Measurements from ENCODE around the gene MSH5. TPM values are rescaled to one million over a fixed set of nuclear protein-coding genes. Genes with fewer than 3 reads are reported as not detected.
A peak's percentile ranks its signal among the peaks of the same experiment; 100 is the strongest.

Gene MSH5
- total and polyA plus RNA-seq, 9 donors, result 4.8 to 19.1 (median 9.1) TPM

DNA sequence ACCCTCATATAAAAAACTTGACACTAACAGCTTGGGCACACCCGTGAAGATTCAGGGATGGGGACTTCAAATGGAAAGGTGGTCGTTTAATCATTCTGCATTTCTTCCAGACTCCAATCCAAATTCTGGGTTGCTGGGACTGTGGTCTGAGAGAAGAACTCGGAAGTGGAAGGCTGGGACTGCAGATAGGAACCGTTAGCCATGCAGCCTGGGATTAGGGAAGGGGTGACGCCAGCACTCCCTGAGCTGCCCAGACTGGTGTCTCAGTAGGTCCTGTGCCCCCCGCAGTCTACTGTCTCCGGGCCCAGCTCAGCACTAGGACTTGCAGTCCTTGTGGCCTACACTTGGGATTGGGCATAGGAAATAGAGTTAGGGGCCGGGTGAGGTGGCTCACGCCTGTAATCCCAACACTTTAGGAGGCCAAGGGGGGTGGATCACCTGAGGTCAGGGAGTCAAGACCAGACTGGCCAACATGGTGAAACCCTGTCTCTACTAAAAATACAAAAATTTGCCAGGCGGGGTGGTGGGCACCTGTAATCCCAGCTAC is 3.0 kb upstream of the MSH5 start:
- WGBS, 3 donors, result 38 to 41% (median 40%) methylated on average over 10 of the region's 10 CpGs
- TF ChIP-seq, protein P1, sequence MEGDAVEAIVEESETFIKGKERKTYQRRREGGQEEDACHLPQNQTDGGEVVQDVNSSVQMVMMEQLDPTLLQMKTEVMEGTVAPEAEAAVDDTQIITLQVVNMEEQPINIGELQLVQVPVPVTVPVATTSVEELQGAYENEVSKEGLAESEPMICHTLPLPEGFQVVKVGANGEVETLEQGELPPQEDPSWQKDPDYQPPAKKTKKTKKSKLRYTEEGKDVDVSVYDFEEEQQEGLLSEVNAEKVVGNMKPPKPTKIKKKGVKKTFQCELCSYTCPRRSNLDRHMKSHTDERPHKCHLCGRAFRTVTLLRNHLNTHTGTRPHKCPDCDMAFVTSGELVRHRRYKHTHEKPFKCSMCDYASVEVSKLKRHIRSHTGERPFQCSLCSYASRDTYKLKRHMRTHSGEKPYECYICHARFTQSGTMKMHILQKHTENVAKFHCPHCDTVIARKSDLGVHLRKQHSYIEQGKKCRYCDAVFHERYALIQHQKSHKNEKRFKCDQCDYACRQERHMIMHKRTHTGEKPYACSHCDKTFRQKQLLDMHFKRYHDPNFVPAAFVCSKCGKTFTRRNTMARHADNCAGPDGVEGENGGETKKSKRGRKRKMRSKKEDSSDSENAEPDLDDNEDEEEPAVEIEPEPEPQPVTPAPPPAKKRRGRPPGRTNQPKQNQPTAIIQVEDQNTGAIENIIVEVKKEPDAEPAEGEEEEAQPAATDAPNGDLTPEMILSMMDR (IDR thresholded peaks at IDR 0.05), result no peak
- TF ChIP-seq POLR2A (IDR thresholded peaks at IDR 0.05), result no peak
- TF ChIP-seq EP300 (IDR thresholded peaks at IDR 0.05), result no peak
- Histone ChIP-seq H3K36me3 (no peaks in the 10 kb centered on the region), H3K27me3 (no peaks in the 10 kb centered on the region), H3K27ac (peak overlapping the region; percentile 83 to 90), H3K4me3 (peak overlapping the region; percentile 63), H3K9me3 (no peaks in the 10 kb centered on the region), H3K4me1 (ENCODE audit: insufficient read depth) (peaks cover 12% of the 10 kb centered on the region)
- intact Hi-C loops (cut with DNase I), result loop anchor here in 3 of 4 donors (5.0 to 10.0 kb wide), 3 partner anchors 58 to 98 kb away; partner anchors contain the start of gene VARS1 (in 1 of the 3)
- no peak for DNase-seq

DNA sequence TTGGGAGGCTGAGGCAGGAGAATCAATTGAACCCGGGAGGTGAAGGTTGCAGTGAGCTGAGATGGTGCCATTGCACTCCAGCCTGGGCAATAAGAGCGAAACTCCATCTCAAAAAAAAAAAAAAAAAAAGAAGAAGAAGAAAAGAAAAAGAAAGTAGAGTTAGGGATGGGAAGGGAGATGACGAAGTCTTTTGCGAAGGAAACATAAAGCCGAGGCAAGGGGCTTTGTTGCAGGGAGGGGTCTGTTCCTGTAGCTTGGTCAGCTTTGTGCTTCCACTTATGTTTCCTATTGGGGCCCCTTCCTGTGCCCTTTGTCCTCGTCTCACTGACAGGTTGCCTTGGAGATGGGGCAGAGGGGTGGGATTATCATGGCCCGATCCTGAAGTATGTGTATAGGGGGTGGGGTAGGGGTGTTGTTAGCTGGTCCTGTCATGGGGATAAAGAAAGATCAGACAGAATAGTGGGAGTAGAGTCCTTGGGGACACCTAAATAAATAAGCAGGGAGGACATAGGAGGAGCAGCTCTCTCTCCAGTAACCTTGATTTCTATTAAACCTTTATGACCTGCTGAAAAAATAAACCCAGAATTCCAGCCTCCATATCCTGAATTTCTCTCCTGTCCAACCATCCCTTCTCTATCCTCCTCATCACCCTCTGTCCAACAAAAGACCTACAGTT is 2.4 kb upstream of the MSH5 start:
- intact Hi-C loops (cut with DNase I), result loop anchor here in 3 of 4 donors (5.0 to 10.0 kb wide), 3 partner anchors 57 to 97 kb away; partner anchors contain the start of gene VARS1 (in 1 of the 3)
- H3K4me1 ChIP-seq (ENCODE audit: insufficient read depth), result peaks cover 12% of the 10 kb centered on the region
- no peak for DNase-seq
- peak overlapping the region in 1 of 2 donors; percentile 83 for H3K27ac ChIP-seq
- 60 to 65% (median 60%) methylated on average over 7 of the region's 7 CpGs for WGBS, 3 donors
- H3K36me3 ChIP-seq, result no peaks in the 10 kb centered on the region
- H3K9me3 ChIP-seq, result no peaks in the 10 kb centered on the region
- no peak for TF ChIP-seq POLR2A (IDR thresholded peaks at IDR 0.05)
- TF ChIP-seq, protein P1 (IDR thresholded peaks at IDR 0.05), result no peak
- TF ChIP-seq EP300 (IDR thresholded peaks at IDR 0.05), result no peak
- H3K4me3 ChIP-seq, result no peak overlapping the region
- no peaks in the 10 kb centered on the region for H3K27me3 ChIP-seq

DNA sequence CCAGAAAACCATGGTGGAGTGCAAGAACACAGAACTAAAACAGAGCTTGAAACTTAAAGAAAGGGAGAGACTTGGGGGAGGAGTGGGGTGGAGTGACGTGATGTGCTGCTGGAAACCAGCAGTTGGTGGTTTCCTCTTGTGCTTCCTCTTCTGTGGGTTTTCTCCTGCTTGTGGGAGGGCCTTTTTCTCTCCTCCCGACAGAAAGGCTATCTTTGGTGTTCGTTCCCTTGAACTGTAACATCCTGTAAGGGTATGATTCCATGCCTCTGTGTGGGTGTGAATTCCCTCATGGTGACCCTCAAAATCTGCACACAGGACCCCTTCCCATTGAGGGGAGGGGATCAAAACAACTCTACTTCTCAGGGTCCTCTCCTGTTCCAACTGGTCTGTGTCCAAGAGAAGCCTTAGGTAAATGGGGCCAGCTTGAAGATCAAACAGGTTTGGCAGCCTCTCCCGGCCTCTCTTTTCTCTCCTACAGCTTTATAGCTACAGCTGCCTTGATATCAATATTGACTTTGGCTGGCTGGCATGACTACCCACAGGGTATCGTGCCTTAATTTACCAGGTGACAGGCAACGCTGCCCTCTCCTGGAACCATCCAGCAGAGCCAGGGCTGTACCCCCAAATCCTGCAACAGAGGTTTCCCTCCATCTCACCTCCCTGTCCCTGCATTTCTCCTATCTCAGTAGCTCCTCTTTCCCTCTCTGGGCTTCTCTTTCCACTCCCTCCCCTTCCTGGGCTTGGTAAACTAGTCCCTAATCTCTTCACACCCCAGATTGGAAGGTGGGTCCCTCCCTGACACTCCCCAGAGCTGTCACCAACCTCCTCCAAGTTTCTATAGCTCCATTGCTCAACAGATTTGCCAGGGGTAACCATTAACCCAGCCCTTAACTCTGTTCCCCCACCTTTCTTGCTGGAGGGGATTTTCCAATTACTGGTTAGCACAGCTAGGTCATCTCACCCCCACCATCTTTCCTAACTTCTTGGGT is 1.5 kb upstream of the MSH5 start:
- H3K9me3 ChIP-seq, result no peaks in the 10 kb centered on the region
- no peak overlapping the region for H3K4me3 ChIP-seq
- no peak overlapping the region for H3K27ac ChIP-seq
- TF ChIP-seq POLR2A (IDR thresholded peaks at IDR 0.05), result no peak
- TF ChIP-seq EP300 (IDR thresholded peaks at IDR 0.05), result no peak
- TF ChIP-seq, protein P1 (IDR thresholded peaks at IDR 0.05), result no peak
- DNase-seq, result no peak
- peaks cover 12% of the 10 kb centered on the region for H3K4me1 ChIP-seq (ENCODE audit: insufficient read depth)
- no peaks in the 10 kb centered on the region for H3K27me3 ChIP-seq
- H3K36me3 ChIP-seq, result no peaks in the 10 kb centered on the region
- 10 to 13% (median 10%) methylated on average over 6 of the region's 6 CpGs for WGBS, 3 donors
- intact Hi-C loops (cut with DNase I), result loop anchor here in 3 of 4 donors (5.0 to 10.0 kb wide), 3 partner anchors 57 to 97 kb away; partner anchors contain the start of gene VARS1 (in 1 of the 3)

Measured in ovary (tissue), 9 donors.